ENCODE results near the gene CYB5RL.

Gene CYB5RL

GRCh38 chr1:54156986-54157385 lies 42.8 kb downstream of the CYB5RL start:
- DNase-seq, result no peak

DNA sequence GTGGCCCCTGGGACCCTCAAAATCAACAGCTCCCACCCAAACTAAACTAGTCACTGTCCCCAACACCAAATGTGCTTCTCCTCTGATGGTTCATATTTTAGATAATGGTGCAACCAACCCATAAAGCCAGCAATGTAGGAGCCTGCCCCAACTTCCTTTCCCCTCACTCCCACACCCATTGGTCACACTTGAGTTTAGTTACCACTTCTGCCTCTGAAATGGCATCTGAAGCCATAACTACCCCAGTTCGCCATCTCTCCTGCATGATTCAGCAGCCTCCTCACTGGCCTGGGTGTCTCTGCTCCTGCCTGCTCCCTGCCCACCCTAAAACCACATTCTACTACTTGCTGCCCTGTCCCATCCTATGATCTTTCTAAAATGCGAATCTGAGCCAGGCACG lies 43.6 kb downstream of the CYB5RL start:
- no peak for DNase-seq

GRCh38 chr1:54153535-54154439 lies 46.0 kb downstream of the CYB5RL start:
- no peak for DNase-seq

DNA sequence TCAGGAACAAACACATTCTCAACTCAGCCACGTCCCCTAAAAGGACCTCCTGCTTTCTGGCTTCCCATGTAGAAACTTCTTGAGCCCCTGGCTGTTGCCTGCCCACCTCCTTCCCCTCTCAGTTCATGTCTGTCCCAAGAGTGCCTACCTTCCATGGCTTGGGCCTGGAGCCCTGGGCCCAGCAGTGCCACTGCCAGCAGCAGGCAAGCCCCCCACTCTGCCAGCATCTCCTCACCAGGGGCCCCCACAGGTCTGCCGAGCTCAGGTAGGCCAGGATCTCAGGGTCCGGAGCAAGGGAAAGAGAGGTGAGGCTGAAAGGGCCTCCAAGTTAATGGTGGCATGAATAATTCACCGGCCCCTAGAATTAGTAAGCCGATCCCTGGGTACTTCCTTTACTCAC lies 47.1 kb downstream of the CYB5RL start, which contains the start of gene CDCP2:
Gene CDCP2 (minus strand): TSS at position 305 of the 400 bp plus-strand sequence. CDS start 78 bp downstream, at position 227.
- no peak for DNase-seq

DNA sequence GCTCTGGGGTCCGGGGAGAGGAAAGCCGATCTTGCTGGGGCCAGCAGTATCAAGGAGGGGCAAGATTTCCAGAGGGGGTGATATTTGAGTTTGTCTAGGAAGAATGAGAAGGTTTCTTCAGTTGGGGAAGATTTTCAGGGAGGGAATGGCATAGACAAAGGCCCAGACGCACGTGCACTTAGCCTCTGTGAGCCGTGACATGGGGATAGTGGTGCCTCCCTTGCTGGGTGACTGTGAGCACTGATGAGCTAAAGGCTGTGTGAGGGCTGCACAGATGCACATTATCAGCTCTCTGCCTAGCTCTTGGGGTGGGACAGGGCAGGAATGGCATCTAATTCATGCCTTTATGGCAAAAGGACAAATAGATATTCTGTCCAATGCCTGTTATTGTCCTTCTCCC lies 48.8 kb downstream of the CYB5RL start:
- no peak for DNase-seq

All from NCI-H1694 (cell line).